T-helper 2 cell treated with Interferon-gamma antibody and Interleukin-4, amounts not matched to agents 5 μg/mL and 100 μg/mL, for 36 hours (primary cell): Measurements from ENCODE around the gene NUMB.
"Not testable (repeated sequence)": the region's sequence is repeated elsewhere in the genome, so short reads cannot be mapped to it uniquely, and the experiment has no call there.

ENCODE experiments used
- DNase-seq: peaks from one replicate; pipeline ENCODE4 v3.0.0; 2021; ENCODE audit warnings: low spot score
- H3K27ac Mint-ChIP-seq: one replicate; pipeline ENCODE4 v1.8.0; 2021; ENCODE audit warnings: mild to moderate bottlenecking, mixed read lengths
- H3K27me3 Mint-ChIP-seq: one replicate; pipeline ENCODE4 v1.8.0; 2021; ENCODE audit warnings: low read depth, mixed read lengths
- H3K36me3 Mint-ChIP-seq: one replicate; pipeline ENCODE4 v1.8.0; 2021; ENCODE audit warnings: low read depth, mixed read lengths
- H3K4me1 Mint-ChIP-seq: one replicate; pipeline ENCODE4 v1.8.0; 2021; ENCODE audit warnings: low read depth, mixed read lengths
- H3K4me3 Mint-ChIP-seq: one replicate; pipeline ENCODE4 v1.8.0; 2022; ENCODE audit warnings: mild to moderate bottlenecking, moderate library complexity, mixed read lengths
- H3K9me3 Mint-ChIP-seq: one replicate; pipeline ENCODE4 v1.8.0; 2021; ENCODE audit warnings: mixed read lengths

The NUMB gene

GRCh38 chr14:73376585-73376984, 81.8 kb downstream of the NUMB start:
- no peak for DNase-seq
- peaks cover 2% of the 10 kb centered on the region for H3K36me3 Mint-ChIP-seq
- no peak overlapping the region for H3K27ac Mint-ChIP-seq
- H3K4me1 Mint-ChIP-seq: peaks cover 7% of the 10 kb centered on the region
- no peak overlapping the region for H3K4me3 Mint-ChIP-seq
- no peaks in the 10 kb centered on the region for H3K9me3 Mint-ChIP-seq
- no peaks in the 10 kb centered on the region for H3K27me3 Mint-ChIP-seq

- no peak for DNase-seq
- Mint-ChIP-seq H3K27ac (no peak overlapping the region), H3K4me3 (no peak overlapping the region), H3K4me1 (peaks cover 7% of the 10 kb centered on the region), H3K36me3 (peaks cover 2% of the 10 kb centered on the region), H3K27me3 (no peaks in the 10 kb centered on the region), H3K9me3 (no peaks in the 10 kb centered on the region)
These were observed 82.5 kb downstream of the NUMB start for GRCh38 chr14:73375861-73376260.

- Mint-ChIP-seq H3K4me1 (peaks cover 7% of the 10 kb centered on the region), H3K4me3 (no peak overlapping the region), H3K9me3 (no peaks in the 10 kb centered on the region), H3K27me3 (no peaks in the 10 kb centered on the region), H3K27ac (no peak overlapping the region), H3K36me3 (no peaks in the 10 kb centered on the region)
- DNase-seq: no peak
These were observed 84.1 kb downstream of the NUMB start for GRCh38 chr14:73374218-73374617.

GRCh38 chr14:73372529-73372928, 85.8 kb downstream of the NUMB start:
- H3K4me3 Mint-ChIP-seq: no peak overlapping the region
- no peak overlapping the region for H3K27ac Mint-ChIP-seq
- H3K27me3 Mint-ChIP-seq: no peaks in the 10 kb centered on the region
- H3K36me3 Mint-ChIP-seq: no peaks in the 10 kb centered on the region
- H3K9me3 Mint-ChIP-seq: no peaks in the 10 kb centered on the region
- H3K4me1 Mint-ChIP-seq: peaks cover 7% of the 10 kb centered on the region
- no peak for DNase-seq

GRCh38 chr14:73370561-73370960, 87.8 kb downstream of the NUMB start:
- no peaks in the 10 kb centered on the region for H3K27me3 Mint-ChIP-seq
- no peak for DNase-seq
- H3K27ac Mint-ChIP-seq: no peak overlapping the region
- H3K36me3 Mint-ChIP-seq: no peaks in the 10 kb centered on the region
- H3K4me3 Mint-ChIP-seq: no peak overlapping the region
- H3K9me3 Mint-ChIP-seq: no peaks in the 10 kb centered on the region
- peaks cover 7% of the 10 kb centered on the region for H3K4me1 Mint-ChIP-seq

- H3K27me3 Mint-ChIP-seq: no peaks in the 10 kb centered on the region
These were observed 88.9 kb downstream of the NUMB start for GRCh38 chr14:73369428-73369827.

GRCh38 chr14:73368616-73369015, 89.7 kb downstream of the NUMB start:
- DNase-seq: no peak
- no peak overlapping the region for H3K4me3 Mint-ChIP-seq
- H3K9me3 Mint-ChIP-seq: no peaks in the 10 kb centered on the region
- H3K4me1 Mint-ChIP-seq: peaks cover 7% of the 10 kb centered on the region
- no peak overlapping the region for H3K27ac Mint-ChIP-seq
- H3K27me3 Mint-ChIP-seq: no peaks in the 10 kb centered on the region
- H3K36me3 Mint-ChIP-seq: peaks cover 4% of the 10 kb centered on the region

More at GRCh38 chr14:73369428-73369827, 88.9 kb downstream of the NUMB start:
- no peak overlapping the region for H3K27ac Mint-ChIP-seq
- H3K36me3 Mint-ChIP-seq: no peaks in the 10 kb centered on the region
- peaks cover 7% of the 10 kb centered on the region for H3K4me1 Mint-ChIP-seq
- no peaks in the 10 kb centered on the region for H3K9me3 Mint-ChIP-seq
- no peak for DNase-seq
- no peak overlapping the region for H3K4me3 Mint-ChIP-seq

GRCh38 chr14:73365727-73366126, 92.6 kb downstream of the NUMB start:
- DNase-seq: no peak
- peaks cover 6% of the 10 kb centered on the region for H3K36me3 Mint-ChIP-seq
- H3K4me3 Mint-ChIP-seq: no peak overlapping the region
- no peaks in the 10 kb centered on the region for H3K9me3 Mint-ChIP-seq
- H3K4me1 Mint-ChIP-seq: no peaks in the 10 kb centered on the region
- no peaks in the 10 kb centered on the region for H3K27me3 Mint-ChIP-seq
- H3K27ac Mint-ChIP-seq: no peak overlapping the region

- Mint-ChIP-seq H3K36me3 (peaks cover 6% of the 10 kb centered on the region), H3K4me3 (no peak overlapping the region), H3K9me3 (no peaks in the 10 kb centered on the region), H3K27ac (no peak overlapping the region), H3K27me3 (no peaks in the 10 kb centered on the region), H3K4me1 (no peaks in the 10 kb centered on the region)
- no peak for DNase-seq
These were observed 93.8 kb downstream of the NUMB start for GRCh38 chr14:73364559-73364958.

GRCh38 chr14:73359445-73359844, 98.9 kb downstream of the NUMB start:
- DNase-seq: no peak
- Mint-ChIP-seq H3K9me3 (no peaks in the 10 kb centered on the region), H3K36me3 (peaks cover 6% of the 10 kb centered on the region), H3K27ac (no peak overlapping the region), H3K4me3 (no peak overlapping the region), H3K4me1 (no peaks in the 10 kb centered on the region), H3K27me3 (no peaks in the 10 kb centered on the region)

GRCh38 chr14:73358187-73358586, 100.2 kb downstream of the NUMB start:
- Mint-ChIP-seq H3K27ac (no peak overlapping the region), H3K4me1 (no peaks in the 10 kb centered on the region), H3K4me3 (no peak overlapping the region), H3K27me3 (no peaks in the 10 kb centered on the region), H3K36me3 (peaks cover 2% of the 10 kb centered on the region), H3K9me3 (no peaks in the 10 kb centered on the region)
- no peak for DNase-seq

- H3K9me3 Mint-ChIP-seq, H3K27me3 Mint-ChIP-seq, H3K36me3 Mint-ChIP-seq, H3K4me3 Mint-ChIP-seq, H3K27ac Mint-ChIP-seq, H3K4me1 Mint-ChIP-seq, DNase-seq: not testable (repeated sequence)
These were observed 109.3 kb downstream of the NUMB start for GRCh38 chr14:73349091-73349490.

- Mint-ChIP-seq H3K4me1 (peaks cover 4% of the 10 kb centered on the region), H3K9me3 (no peaks in the 10 kb centered on the region), H3K27ac (no peak overlapping the region), H3K36me3 (no peaks in the 10 kb centered on the region), H3K27me3 (no peaks in the 10 kb centered on the region), H3K4me3 (no peak overlapping the region)
- DNase-seq: no peak
These were observed 114.0 kb downstream of the NUMB start for GRCh38 chr14:73344319-73344718.

- Mint-ChIP-seq H3K9me3 (no peaks in the 10 kb centered on the region), H3K4me3 (no peak overlapping the region), H3K27me3 (no peaks in the 10 kb centered on the region), H3K36me3 (no peaks in the 10 kb centered on the region), H3K4me1 (peaks cover 15% of the 10 kb centered on the region), H3K27ac (no peak overlapping the region)
- no peak for DNase-seq
These were observed 115.7 kb downstream of the NUMB start for GRCh38 chr14:73342670-73343069.

- DNase-seq: no peak
- Mint-ChIP-seq H3K27me3 (no peaks in the 10 kb centered on the region), H3K4me3 (no peak overlapping the region), H3K27ac (no peak overlapping the region), H3K4me1 (peaks cover 15% of the 10 kb centered on the region), H3K36me3 (no peaks in the 10 kb centered on the region), H3K9me3 (no peaks in the 10 kb centered on the region)
These were observed 118.3 kb downstream of the NUMB start for GRCh38 chr14:73339846-73340595.
